Measurements from ENCODE around the gene KRTAP10-1.
"Not testable (repeated sequence)": the region's sequence is repeated elsewhere in the genome, so short reads cannot be mapped to it uniquely, and the experiment has no call there.

KRTAP10-1 gene

DNA sequence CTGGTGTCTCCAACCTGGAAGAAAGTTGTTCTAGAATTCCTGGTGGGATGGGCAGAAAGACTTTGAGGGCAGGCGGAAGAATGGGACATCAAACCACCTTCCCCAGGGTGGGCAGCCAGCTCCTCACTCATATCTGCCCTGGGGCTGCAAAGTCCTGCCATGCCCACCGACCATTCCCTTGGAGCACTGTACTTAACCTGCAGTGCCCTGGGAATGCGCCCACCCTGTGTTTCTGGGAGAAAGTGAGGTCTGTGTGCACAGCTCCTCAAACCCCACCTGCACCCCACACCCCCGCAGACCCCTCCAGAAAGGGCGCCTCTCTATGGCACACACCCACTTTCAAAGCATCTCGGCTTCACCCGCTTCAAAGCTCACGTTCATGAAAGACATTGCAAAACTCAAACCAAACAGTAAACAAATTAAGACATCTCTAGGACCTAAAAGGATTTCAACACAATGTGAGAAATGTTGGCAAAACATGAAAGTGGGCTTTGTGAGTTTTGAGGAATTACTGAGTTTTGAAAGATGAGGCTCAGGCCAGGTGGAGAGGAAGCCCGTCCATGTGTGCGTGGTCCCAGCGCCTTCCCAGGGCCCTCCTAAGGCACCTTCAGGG, 25.1 kb downstream of the KRTAP10-1 start:
- no peak for DNase-seq

- DNase-seq, result no peak
Measured at GRCh38 chr21:44514218-44514520, 25.8 kb downstream of the KRTAP10-1 start.

DNA sequence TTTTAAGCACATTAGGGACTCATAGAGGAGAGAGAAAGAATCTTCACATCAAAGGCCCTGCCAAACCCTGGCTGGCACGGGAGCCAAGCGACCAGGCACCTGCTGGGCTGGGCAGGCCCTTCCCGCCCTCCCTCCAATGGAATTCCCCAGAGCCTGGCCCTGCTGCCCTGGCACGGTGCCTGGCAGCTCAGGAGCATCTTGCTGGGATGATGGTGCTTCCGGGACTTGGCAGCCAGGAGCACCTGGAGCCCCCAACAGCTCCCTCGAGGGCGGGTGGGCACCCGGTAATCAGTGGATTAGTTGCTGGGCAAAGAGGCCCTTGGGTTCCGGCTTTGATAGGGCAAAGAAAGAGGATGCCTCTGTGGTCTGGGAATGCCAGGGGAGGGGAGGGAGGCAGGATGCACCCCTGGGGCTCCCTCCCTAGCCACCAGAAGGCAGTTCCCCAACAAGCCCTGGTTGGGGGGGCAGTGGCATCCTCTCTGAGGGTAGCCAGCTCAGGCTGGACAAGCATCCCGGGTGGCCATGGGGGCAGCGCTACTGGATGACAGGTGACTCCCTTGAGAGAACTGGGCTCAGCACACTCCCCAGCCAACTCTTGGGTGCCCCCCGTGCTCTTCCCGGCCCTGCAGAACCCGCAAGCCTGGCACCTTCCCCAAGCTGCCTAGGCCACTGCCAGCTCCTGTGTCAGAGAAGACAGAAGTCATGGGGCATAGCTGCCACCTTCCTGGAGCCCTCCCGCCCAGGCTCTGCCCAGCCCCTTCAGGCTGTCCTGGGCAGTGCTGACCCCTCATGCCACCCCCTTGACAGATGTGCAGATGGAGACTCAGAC, 26.4 kb downstream of the KRTAP10-1 start:
- DNase-seq, result no peak

GRCh38 chr21:44512496-44513388, 27.3 kb downstream of the KRTAP10-1 start:
- DNase-seq, result no peak

- DNase-seq, result no peak
Measured at GRCh38 chr21:44511938-44512275, 28.1 kb downstream of the KRTAP10-1 start.

DNA sequence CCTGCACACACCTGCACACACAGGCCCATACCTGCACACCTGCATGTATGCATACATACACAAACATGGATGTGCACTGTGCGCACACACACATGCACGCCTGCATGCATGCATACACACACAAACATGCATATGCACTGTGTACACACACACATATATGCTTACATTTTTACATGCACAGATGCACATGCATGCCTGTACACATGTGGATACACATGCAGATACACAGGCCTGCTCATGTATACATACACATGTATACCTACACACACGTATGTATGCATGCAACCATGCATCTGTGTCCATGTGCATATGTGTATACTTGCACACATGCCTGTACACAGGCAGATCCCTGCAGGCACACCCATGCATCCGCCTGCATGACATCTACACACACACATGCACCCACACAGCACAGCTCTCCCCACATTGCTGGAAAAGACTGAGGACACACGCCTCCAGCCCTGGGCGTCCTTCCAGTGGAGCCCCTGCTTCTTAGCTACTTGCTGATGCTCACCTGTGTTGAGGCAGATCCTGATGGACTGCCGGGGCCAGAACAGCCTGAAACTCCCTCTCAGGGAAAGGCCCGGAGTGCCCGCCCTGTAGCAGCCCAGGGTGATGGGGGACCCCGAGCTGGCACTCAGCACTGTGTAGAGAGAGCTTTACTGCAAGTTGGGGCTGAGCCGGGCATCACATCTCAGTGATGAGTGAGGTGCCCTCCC, 28.6 kb downstream of the KRTAP10-1 start:
- DNase-seq, result no peak

DNA sequence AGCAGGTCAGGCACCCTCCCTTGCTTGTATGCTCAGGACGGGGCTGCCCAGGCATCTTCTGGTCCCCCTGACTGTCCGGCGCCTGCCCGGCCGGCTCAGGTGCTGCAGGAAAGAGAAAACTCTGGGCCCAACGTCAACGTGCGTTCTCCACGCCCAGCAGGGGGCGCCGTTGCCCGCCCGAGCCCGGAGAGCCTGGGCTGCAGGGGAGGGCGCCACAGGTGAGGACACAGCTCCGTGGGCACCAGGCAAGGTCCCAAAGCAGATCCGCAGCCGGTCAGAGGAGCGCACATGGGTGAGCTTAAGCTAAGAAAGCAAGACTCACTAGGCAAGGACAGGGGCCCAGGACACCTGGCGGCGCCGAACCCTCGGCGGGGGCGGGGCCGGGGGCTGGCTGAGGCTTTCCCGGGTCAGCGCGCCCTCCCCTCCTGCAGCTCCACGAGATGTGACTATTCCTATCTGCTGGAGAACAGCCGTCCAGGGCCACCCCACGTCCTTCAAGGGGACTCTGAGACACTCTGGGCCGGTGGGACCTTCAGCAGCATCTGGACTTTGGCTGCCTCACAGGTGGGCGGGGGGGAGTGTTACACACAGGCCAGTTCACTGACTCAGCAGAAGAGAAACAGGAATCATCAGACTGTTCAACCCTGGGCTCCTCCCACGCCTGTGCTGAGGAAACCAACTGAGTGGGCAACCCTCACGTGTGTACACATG, 29.3 kb downstream of the KRTAP10-1 start:
- DNase-seq, result peak; percentile 74

DNA sequence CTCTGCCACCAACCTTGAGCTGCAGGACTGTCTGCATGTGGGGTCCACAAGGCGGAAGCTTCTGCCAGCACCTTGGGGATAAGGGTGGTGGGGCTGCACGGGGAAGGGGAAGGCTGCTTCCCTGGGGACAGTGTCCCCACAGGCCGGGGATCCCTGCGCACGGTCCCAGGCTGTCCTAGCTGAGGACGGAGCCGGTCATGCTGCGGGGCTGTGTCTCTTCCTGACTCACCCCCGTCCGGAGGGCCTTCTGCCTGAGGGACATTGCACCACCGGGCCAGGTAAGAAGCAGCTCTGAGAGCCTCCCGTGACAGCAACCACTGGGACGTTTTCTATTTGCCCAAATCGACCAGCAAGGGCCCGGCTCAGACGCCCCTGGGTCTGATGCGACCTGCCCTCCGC, 29.9 kb downstream of the KRTAP10-1 start:
- no peak for DNase-seq

DNA sequence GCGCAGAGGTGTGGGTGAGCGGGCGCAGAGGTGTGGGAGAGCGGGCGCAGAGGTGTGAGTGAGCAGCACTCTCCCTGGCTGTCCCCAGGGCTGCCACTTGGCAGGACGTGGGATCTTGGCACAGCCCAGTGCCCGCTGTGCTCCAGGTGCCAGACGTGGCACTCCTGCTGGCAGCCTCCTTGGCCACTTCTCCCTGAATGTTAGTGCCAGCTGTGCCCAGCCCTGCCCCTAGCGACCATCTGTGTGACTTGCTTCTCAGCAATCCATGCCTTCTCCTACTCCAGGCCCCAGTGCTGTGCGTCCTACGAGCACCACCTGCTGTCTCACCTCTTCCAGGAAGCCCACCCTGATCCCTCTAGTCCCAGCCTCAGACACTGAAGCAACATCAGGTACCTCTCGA, 30.5 kb downstream of the KRTAP10-1 start:
- no peak for DNase-seq

DNA sequence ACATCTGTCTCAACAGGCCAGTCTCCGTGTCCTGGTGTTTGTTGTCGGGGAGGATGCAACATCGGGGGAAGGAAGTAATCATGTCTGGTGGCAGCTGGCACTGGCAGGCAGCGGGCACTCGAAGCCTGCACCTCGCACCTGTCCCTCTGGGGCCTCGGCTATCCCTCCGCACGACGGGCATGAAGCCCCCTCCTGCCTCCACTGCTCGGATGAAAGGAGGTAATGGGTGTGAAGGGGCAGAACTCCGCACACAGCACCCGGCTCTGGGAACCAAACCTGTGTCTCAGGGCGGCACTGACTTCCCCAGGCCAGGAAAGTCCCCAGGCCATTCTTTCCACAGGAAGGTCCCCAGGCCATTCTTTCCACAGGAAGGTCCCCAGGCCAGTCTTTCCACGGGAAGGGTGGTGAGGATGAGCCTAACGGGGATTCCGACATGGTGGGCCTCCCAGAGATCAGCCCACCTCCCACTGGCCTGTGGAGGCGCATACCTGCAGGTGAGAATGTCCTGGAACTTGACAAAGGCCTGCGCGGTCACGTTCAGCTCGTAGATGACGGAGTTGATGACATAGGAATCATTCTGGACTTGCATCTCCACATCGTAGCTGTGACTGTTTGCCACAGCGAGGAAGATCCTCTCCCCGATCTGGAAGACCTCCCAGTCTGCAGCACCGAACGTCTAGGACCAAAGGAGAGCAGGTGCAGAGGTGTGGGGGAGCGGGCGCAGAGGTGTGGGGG, 31.1 kb downstream of the KRTAP10-1 start:
- DNase-seq, result no peak

GRCh38 chr21:44508426-44508710, 31.6 kb downstream of the KRTAP10-1 start:
- DNase-seq, result no peak

DNA sequence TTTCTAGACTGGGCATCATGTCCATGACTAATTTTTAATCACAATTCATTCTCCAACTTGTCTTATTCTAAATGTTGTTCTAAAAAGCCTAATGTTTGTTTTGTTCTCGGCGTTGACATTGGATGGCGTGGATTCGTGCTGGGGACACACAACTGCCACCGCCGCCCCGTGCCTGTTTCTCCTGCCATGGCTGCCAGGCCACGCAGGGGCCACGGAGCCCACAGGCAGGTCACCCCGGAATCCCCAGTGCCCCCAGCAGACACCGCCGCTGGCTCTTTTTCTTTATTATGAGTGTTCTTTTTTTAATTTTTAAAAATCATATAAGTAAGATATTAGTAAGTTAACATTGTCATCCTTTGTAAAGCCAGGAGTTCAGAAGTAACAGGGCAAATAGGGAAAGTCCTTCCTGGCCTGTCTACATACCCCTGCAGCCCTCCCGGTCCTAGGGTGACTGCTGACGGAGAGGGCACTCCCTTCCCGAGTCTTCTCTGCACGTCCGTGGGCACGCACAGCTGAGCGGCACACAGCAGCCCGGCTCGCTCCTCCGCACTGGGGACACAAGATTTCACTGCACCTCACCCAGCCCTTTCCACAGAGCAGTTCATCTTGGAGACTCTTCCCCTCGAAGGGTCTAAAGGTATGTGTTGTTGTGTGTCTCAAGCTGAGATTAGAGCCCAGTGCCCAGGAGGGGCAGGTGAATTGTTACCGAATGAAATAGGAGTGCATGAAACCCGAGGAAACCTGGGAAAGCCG, 32.1 kb downstream of the KRTAP10-1 start:
- no peak for DNase-seq

- DNase-seq, result no peak
Measured at GRCh38 chr21:44506279-44507255, 33.4 kb downstream of the KRTAP10-1 start.

GRCh38 chr21:44505673-44506278, 34.2 kb downstream of the KRTAP10-1 start:
- no peak for DNase-seq

DNA sequence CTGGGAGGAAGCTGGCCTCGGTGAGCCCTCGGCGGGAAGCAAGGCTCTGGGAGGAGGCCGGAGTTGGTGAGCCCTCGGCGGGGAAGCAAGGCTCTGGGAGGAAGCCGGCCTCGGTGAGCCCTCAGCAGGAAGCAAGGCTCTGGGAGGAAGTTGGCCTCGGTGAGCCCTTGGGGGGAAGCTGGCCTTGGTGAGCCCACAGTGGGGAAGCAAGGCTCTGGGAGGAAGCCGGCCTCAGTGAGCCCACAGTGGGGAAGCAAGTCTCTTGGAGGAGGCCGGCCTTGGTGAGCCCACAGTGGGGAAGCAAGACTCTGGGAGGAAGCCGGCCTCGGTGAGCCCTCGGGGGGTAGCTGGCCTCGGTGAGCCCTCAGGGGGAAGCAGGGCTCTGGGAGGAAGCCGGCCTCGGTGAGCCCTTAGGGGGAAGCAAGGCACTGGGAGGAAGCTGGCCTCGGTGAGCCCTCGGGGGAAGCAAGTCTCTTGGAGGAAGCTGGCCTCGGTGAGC, 36.0 kb downstream of the KRTAP10-1 start:
- DNase-seq, result no peak

DNA sequence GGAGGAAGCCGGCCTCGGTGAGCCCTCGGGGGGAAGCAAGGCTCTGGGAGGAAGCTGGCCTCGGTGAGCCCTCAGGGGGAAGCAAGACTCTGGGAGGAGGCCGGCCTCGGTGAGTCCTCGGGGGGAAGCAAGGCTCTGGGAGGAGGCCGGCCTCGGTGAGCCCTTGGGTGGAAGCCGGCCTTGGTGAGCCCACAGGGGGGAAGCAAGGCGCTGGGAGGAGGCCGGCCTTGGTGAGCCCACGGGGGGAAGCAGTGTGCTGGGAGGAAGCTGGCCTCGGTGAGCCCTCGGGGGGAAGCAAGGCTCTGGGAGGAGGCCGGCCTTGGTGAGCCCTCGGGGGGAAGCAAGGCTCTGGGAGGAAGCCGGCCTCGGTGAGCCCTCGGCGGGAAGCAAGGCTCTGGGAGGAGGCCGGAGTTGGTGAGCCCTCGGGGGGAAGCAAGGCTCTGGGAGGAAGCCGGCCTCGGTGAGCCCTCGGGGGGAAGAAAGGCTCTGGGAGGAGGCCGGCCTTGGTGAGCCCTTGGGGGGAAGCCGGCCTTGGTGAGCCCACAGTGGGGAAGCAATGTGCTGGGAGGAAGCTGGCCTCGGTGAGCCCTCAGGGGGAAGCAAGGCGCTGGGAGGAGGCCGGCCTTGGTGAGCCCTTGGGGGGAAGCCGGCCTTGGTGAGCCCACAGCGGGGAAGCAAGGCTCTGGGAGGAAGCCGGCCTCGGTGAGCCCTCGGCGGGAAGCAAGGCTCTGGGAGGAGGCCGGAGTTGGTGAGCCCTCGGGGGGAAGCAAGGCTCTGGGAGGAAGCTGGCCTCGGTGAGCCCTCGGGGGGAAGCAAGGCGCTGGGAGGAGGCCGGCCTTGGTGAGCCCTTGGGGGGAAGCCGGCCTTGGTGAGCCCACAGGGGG, 36.7 kb downstream of the KRTAP10-1 start:
- DNase-seq, result not testable (repeated sequence)

- no peak for DNase-seq
Measured at GRCh38 chr21:44502171-44502958, 37.6 kb downstream of the KRTAP10-1 start.
